HepG2 (cell line): ENCODE results near the gene ITPR1. TPM values are rescaled to one million over a fixed set of nuclear protein-coding genes. Genes with fewer than 3 reads are reported as not detected.

ENCODE experiments used
- BORCS8-MEF2B ChIP-seq: sonication (generic); formaldehyde crosslinking; IDR thresholded peaks from 2 replicates; pipeline ENCODE4 v1.8.0; 2022; ENCODE audit warnings: mild to moderate bottlenecking, missing genetic modification reagents
- FOXC1 ChIP-seq: sonication (generic); formaldehyde crosslinking; IDR thresholded peaks from 2 replicates; pipeline ENCODE4 v1.8.0; 2022; ENCODE audit warnings: mild to moderate bottlenecking, missing genetic modification reagents, borderline replicate concordance
- MLLT10 ChIP-seq: sonication (generic); formaldehyde crosslinking; IDR thresholded peaks from 2 replicates; pipeline ENCODE4 v1.4.0; 2020; ENCODE audit warnings: missing genetic modification reagents
- SNAPC2 ChIP-seq: sonication (generic); formaldehyde crosslinking; IDR thresholded peaks from 2 replicates; pipeline ENCODE4 v1.8.1; 2022; ENCODE audit warnings: mild to moderate bottlenecking, missing genetic modification reagents
- ZNF775 ChIP-seq: sonication (generic); formaldehyde crosslinking; IDR thresholded peaks from 2 replicates; pipeline ENCODE4 v1.4.0; 2020; ENCODE audit warnings: missing genetic modification reagents, mild to moderate bottlenecking, moderate library complexity, borderline replicate concordance
- polyA plus RNA-seq, 8 experiments: library from polyadenylated mRNA; depleted of rRNA in 3 of 8; stranded (reverse) in 7 of 8; unstranded in 1 of 8; fragments of >200 nt; fragmentation: Illumina TruSeq in 4 of 8; extraction: Trizol in 4 of 8; gene quantifications; 2 replicates each; pipeline versions ENCODE4 v1.2.1 to v1.2.3, GENCODE V29; 2011 to 2016; ENCODE audit warnings: low read depth in 4 of 8, missing spikeins in 1 of 8, mixed read lengths in 1 of 8; ENCODE audit not compliant: insufficient read depth in 1 of 8
- total RNA-seq, 5 experiments: library from RNA; depleted of rRNA; stranded (reverse); fragments of >200 nt; fragmentation: Illumina TruSeq; extraction: Trizol; gene quantifications; 2 replicates each; pipeline ENCODE4 v1.2.3, GENCODE V29; 2016; ENCODE audit warnings: low read depth in 1 of 5
- TF ChIP-seq, protein P1 (sequence below), 2 experiments: fragments of 450-650 bp in 1 of 2; sonication (generic) in 1 of 2; formaldehyde crosslinking in 1 of 2; IDR thresholded peaks; 2 replicates each; pipeline versions ENCODE4 v1.6.1 to v1.8.0; 2016 to 2022; ENCODE audit warnings: antibody characterized with exemption in 1 of 2, mild to moderate bottlenecking in 1 of 2, missing genetic modification reagents in 1 of 2
- TF ChIP-seq, protein P2 (sequence below): sonication (generic); formaldehyde crosslinking; IDR thresholded peaks from 2 replicates; pipeline ENCODE4 v1.4.0; 2020; ENCODE audit warnings: mild to moderate bottlenecking, missing genetic modification reagents
- TF ChIP-seq, protein P3 (sequence below): sonication (generic); formaldehyde crosslinking; IDR thresholded peaks from 2 replicates; pipeline ENCODE4 v1.5.0; 2020; ENCODE audit warnings: mild to moderate bottlenecking, missing genetic modification reagents, borderline replicate concordance
- TF ChIP-seq, protein P4 (sequence below): sonication (generic); formaldehyde crosslinking; IDR thresholded peaks from 2 replicates; pipeline ENCODE4 v1.5.0; 2020; ENCODE audit warnings: missing genetic modification reagents, mild to moderate bottlenecking, borderline replicate concordance
- TF ChIP-seq, protein P5 (sequence below): sonication (generic); formaldehyde crosslinking; IDR thresholded peaks from 2 replicates; pipeline ENCODE4 v1.4.0; 2020; ENCODE audit warnings: missing genetic modification reagents

ITPR1 gene
- total and polyA plus RNA-seq, 2 of the 13 experiments (the other 11 are each of a cell fraction or from before 2014, with no cell fraction given) = 10.0 to 11.4 TPM

DNA sequence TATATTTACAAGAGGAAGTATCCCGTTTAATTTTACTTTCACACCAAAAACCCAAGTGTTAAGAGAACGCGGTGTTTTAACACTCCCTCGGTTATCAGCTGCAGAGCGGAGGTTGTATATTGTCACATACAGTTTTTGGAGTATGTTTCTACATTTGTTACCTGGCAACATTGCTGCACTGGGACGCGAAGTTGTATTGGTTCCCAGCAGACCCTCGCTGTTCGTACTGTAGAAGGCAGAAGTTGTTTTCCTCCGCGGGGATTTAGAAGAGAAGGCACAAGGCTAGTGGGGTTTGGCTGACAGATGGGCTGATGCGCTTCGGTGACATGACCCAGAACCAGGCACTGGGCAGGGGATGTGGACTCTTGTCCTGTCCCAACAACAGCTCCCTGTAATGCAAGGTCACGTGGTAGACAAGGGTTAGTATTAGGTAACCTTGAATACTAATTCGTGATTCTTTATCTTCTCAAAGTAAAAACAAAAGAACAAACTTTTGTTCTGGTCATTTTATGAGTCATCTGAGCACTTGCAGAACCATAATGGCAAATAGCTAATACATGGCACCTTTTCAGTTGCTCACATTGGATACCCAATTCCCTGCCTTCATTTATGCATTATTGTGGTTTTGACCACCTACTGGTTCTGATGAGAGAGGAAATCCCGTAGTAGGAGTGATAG, 255.7 kb downstream of the ITPR1 start (continued):
- TF ChIP-seq, protein P1, sequence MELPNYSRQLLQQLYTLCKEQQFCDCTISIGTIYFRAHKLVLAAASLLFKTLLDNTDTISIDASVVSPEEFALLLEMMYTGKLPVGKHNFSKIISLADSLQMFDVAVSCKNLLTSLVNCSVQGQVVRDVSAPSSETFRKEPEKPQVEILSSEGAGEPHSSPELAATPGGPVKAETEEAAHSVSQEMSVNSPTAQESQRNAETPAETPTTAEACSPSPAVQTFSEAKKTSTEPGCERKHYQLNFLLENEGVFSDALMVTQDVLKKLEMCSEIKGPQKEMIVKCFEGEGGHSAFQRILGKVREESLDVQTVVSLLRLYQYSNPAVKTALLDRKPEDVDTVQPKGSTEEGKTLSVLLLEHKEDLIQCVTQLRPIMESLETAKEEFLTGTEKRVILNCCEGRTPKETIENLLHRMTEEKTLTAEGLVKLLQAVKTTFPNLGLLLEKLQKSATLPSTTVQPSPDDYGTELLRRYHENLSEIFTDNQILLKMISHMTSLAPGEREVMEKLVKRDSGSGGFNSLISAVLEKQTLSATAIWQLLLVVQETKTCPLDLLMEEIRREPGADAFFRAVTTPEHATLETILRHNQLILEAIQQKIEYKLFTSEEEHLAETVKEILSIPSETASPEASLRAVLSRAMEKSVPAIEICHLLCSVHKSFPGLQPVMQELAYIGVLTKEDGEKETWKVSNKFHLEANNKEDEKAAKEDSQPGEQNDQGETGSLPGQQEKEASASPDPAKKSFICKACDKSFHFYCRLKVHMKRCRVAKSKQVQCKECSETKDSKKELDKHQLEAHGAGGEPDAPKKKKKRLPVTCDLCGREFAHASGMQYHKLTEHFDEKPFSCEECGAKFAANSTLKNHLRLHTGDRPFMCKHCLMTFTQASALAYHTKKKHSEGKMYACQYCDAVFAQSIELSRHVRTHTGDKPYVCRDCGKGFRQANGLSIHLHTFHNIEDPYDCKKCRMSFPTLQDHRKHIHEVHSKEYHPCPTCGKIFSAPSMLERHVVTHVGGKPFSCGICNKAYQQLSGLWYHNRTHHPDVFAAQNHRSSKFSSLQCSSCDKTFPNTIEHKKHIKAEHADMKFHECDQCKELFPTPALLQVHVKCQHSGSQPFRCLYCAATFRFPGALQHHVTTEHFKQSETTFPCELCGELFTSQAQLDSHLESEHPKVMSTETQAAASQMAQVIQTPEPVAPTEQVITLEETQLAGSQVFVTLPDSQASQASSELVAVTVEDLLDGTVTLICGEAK (IDR thresholded peaks at IDR 0.05) = no peak
- TF ChIP-seq, protein P1 (CRISPR knock-in tag; IDR thresholded peaks at IDR 0.05) = peak; percentile 44; the same call in 1 of the 2 replicates
- TF ChIP-seq MLLT10 (no peak), SNAPC2 (no peak), ZNF775 (CRISPR knock-in tag) (no peak), BORCS8-MEF2B (CRISPR knock-in tag) (no peak), FOXC1 (CRISPR knock-in tag) (no peak)
- TF ChIP-seq, protein P2, sequence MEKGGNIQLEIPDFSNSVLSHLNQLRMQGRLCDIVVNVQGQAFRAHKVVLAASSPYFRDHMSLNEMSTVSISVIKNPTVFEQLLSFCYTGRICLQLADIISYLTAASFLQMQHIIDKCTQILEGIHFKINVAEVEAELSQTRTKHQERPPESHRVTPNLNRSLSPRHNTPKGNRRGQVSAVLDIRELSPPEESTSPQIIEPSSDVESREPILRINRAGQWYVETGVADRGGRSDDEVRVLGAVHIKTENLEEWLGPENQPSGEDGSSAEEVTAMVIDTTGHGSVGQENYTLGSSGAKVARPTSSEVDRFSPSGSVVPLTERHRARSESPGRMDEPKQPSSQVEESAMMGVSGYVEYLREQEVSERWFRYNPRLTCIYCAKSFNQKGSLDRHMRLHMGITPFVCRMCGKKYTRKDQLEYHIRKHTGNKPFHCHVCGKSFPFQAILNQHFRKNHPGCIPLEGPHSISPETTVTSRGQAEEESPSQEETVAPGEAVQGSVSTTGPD = no peak
- TF ChIP-seq, protein P3, sequence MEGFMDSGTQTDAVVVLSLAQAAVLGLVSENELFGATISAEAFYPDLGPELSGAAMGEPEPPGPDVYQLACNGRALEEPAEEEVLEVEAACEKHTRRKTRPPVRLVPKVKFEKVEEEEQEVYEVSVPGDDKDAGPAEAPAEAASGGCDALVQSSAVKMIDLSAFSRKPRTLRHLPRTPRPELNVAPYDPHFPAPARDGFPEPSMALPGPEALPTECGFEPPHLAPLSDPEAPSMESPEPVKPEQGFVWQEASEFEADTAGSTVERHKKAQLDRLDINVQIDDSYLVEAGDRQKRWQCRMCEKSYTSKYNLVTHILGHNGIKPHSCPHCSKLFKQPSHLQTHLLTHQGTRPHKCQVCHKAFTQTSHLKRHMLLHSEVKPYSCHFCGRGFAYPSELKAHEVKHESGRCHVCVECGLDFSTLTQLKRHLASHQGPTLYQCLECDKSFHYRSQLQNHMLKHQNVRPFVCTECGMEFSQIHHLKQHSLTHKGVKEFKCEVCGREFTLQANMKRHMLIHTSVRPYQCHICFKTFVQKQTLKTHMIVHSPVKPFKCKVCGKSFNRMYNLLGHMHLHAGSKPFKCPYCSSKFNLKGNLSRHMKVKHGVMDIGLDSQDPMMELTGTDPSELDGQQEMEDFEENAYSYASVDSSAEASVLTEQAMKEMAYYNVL (CRISPR knock-in tag) = peak; percentile 26; the same call in 1 of the 2 replicates
- TF ChIP-seq, protein P4, sequence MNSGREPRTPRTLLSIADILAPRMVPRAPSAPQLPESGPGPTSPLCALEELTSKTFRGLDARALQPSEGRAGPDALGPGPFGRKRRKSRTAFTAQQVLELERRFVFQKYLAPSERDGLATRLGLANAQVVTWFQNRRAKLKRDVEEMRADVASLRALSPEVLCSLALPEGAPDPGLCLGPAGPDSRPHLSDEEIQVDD (CRISPR knock-in tag) = no peak
- TF ChIP-seq, protein P5, sequence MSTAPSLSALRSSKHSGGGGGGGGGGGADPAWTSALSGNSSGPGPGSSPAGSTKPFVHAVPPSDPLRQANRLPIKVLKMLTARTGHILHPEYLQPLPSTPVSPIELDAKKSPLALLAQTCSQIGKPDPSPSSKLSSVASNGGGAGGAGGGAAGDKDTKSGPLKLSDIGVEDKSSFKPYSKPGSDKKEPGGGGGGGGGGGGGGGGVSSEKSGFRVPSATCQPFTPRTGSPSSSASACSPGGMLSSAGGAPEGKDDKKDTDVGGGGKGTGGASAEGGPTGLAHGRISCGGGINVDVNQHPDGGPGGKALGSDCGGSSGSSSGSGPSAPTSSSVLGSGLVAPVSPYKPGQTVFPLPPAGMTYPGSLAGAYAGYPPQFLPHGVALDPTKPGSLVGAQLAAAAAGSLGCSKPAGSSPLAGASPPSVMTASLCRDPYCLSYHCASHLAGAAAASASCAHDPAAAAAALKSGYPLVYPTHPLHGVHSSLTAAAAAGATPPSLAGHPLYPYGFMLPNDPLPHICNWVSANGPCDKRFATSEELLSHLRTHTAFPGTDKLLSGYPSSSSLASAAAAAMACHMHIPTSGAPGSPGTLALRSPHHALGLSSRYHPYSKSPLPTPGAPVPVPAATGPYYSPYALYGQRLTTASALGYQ (CRISPR knock-in tag) = no peak
